NCI-H345 treated with DMSO at 0.1 percent for 48 hours (cell line): ENCODE results near the gene PLA2G5.
"Not testable (repeated sequence)": the region's sequence is repeated elsewhere in the genome, so short reads cannot be mapped to it uniquely, and the experiment has no call there.

Source experiments
- DNase-seq: peaks from one replicate; lab custom pipeline; 2025; ENCODE audit not compliant: unreplicated experiment; lab: John Stamatoyannopoulos, UW

The PLA2G5 gene

GRCh38 chr1:20115479-20115878 lies 45.5 kb downstream of the PLA2G5 start:
- no peak for DNase-seq

- no peak for DNase-seq
These were observed 45.9 kb downstream of the PLA2G5 start for GRCh38 chr1:20115916-20116315.

GRCh38 chr1:20117236-20117635 lies 47.2 kb downstream of the PLA2G5 start:
- no peak for DNase-seq

- DNase-seq = no peak
These were observed 49.4 kb downstream of the PLA2G5 start, which contains the start of gene PLA2G2D for GRCh38 chr1:20119347-20119746. Gene PLA2G2D, minus strand, starts transcription at chr1:20119536. Its CDS starts 38 bp downstream, at chr1:20119498.

GRCh38 chr1:20120796-20121195 lies 50.8 kb downstream of the PLA2G5 start:
- no peak for DNase-seq

- DNase-seq = no peak
These were observed 53.9 kb downstream of the PLA2G5 start for GRCh38 chr1:20123722-20124455.

GRCh38 chr1:20124456-20125057 lies 54.6 kb downstream of the PLA2G5 start:
- no peak for DNase-seq

- no peak for DNase-seq
These were observed 55.1 kb downstream of the PLA2G5 start for GRCh38 chr1:20125100-20125499.

GRCh38 chr1:20126041-20126805 lies 56.2 kb downstream of the PLA2G5 start:
- no peak for DNase-seq

GRCh38 chr1:20126806-20127440 lies 56.9 kb downstream of the PLA2G5 start:
- no peak for DNase-seq

GRCh38 chr1:20130518-20130917 lies 60.5 kb downstream of the PLA2G5 start:
- DNase-seq = not testable (repeated sequence)

- DNase-seq = no peak
These were observed 65.0 kb downstream of the PLA2G5 start for GRCh38 chr1:20134995-20135394.

- DNase-seq = no peak
These were observed 66.3 kb downstream of the PLA2G5 start for GRCh38 chr1:20136249-20136648.

- no peak for DNase-seq
These were observed 67.1 kb downstream of the PLA2G5 start for GRCh38 chr1:20137055-20137454.

GRCh38 chr1:20137604-20138003 lies 67.6 kb downstream of the PLA2G5 start:
- DNase-seq = no peak

- DNase-seq = no peak
These were observed 68.4 kb downstream of the PLA2G5 start for GRCh38 chr1:20138346-20138745.

GRCh38 chr1:20138961-20139550 lies 69.1 kb downstream of the PLA2G5 start, which contains the start of gene PLA2G2F:
Gene PLA2G2F, plus strand, starts transcription at chr1:20139323. Its CDS starts 105 bp downstream, at chr1:20139428.
- DNase-seq = no peak

GRCh38 chr1:20139776-20140612 lies 70.0 kb downstream of the PLA2G5 start:
- no peak for DNase-seq

GRCh38 chr1:20141001-20141400 lies 71.0 kb downstream of the PLA2G5 start:
- no peak for DNase-seq

- DNase-seq = no peak
These were observed 71.5 kb downstream of the PLA2G5 start for GRCh38 chr1:20141466-20141865.
